Fibroblast of skin of right biceps (primary cell): Measurements from ENCODE around the gene HNRNPH1.
A peak's percentile ranks its signal among the peaks of the same experiment; 100 is the strongest.

ENCODE experiments used
- DNase-seq: peaks from one replicate; pipeline ENCODE4 v3.0.0-alpha.2; 2013

The HNRNPH1 gene

GRCh38 chr5:179601871-179602625 lies 21.4 kb downstream of the HNRNPH1 start:
- DNase-seq = no peak

- DNase-seq = no peak
Observed at GRCh38 chr5:179599973-179600372, 23.5 kb downstream of the HNRNPH1 start.

GRCh38 chr5:179599566-179599965 lies 23.9 kb downstream of the HNRNPH1 start:
- DNase-seq = no peak

- DNase-seq = no peak
Observed at GRCh38 chr5:179599100-179599499, 24.4 kb downstream of the HNRNPH1 start.

- DNase-seq = no peak
Observed at GRCh38 chr5:179596421-179596820, 27.1 kb downstream of the HNRNPH1 start.

- DNase-seq = peak; percentile 10
Observed at GRCh38 chr5:179595916-179596315, 27.6 kb downstream of the HNRNPH1 start.

- peak; percentile 5 for DNase-seq
Observed at GRCh38 chr5:179588166-179588565, 35.3 kb downstream of the HNRNPH1 start.

- no peak for DNase-seq
Observed at GRCh38 chr5:179585941-179586401, 37.5 kb downstream of the HNRNPH1 start.

GRCh38 chr5:179577286-179577960 lies 46.0 kb downstream of the HNRNPH1 start:
- no peak for DNase-seq

GRCh38 chr5:179572386-179572785 lies 51.1 kb downstream of the HNRNPH1 start:
- DNase-seq = no peak

- no peak for DNase-seq
Observed at GRCh38 chr5:179568721-179569120, 54.8 kb downstream of the HNRNPH1 start.

GRCh38 chr5:179564526-179564925 lies 58.9 kb downstream of the HNRNPH1 start:
- no peak for DNase-seq
